Sigmoid colon (tissue), 4 donors: ENCODE data around the gene SLC2A4.

Source experiments
- CTCF ChIP-seq, 4 experiments: fragments of 450-650 bp in 3 of 4; fragments of 200-600 bp in 1 of 4; IDR thresholded peaks; one replicate each; pipeline ENCODE4 v1.5.1; 2016 to 2019; ENCODE audit warnings: antibody characterized with exemption in 4 of 4, mild to moderate bottlenecking in 3 of 4, moderate library complexity in 2 of 4
- POLR2A ChIP-seq, 2 donors: fragments of 450-650 bp; IDR thresholded peaks; one replicate each; pipeline ENCODE4 v1.6.1; 2016; ENCODE audit warnings: antibody characterized with exemption in 2 of 2, mild to moderate bottlenecking in 2 of 2, moderate library complexity in 2 of 2
- POLR2AphosphoS5 ChIP-seq, 4 donors: sonication (generic); formaldehyde crosslinking; IDR thresholded peaks; one replicate each; pipeline ENCODE4 v1.6.1; 2017; ENCODE audit warnings: antibody characterized with exemption in 4 of 4

- TF ChIP-seq CTCF (IDR thresholded peaks at IDR 0.05), result no peak
- TF ChIP-seq POLR2A (IDR thresholded peaks at IDR 0.05), result no peak
- TF ChIP-seq POLR2AphosphoS5 (IDR thresholded peaks at IDR 0.05), result no peak
These were observed 44.7 kb upstream of the SLC2A4 start for GRCh38 chr17:7236808-7237207.
